Epithelial cell of alveolus of lung (primary cell): ENCODE data around the gene MBD3. TPM values are rescaled to one million over a fixed set of nuclear protein-coding genes. Genes with fewer than 3 reads are reported as not detected.

ENCODE experiments used
- total RNA-seq: library from RNA; depleted of rRNA; stranded (reverse); fragments of >200 nt; gene quantifications from 2 replicates; pipeline ENCODE4 v1.2.1, GENCODE V29; 2015

The MBD3 gene, protein sequence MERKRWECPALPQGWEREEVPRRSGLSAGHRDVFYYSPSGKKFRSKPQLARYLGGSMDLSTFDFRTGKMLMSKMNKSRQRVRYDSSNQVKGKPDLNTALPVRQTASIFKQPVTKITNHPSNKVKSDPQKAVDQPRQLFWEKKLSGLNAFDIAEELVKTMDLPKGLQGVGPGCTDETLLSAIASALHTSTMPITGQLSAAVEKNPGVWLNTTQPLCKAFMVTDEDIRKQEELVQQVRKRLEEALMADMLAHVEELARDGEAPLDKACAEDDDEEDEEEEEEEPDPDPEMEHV
- total RNA-seq, result 108 and 118 TPM in 2 replicates

DNA sequence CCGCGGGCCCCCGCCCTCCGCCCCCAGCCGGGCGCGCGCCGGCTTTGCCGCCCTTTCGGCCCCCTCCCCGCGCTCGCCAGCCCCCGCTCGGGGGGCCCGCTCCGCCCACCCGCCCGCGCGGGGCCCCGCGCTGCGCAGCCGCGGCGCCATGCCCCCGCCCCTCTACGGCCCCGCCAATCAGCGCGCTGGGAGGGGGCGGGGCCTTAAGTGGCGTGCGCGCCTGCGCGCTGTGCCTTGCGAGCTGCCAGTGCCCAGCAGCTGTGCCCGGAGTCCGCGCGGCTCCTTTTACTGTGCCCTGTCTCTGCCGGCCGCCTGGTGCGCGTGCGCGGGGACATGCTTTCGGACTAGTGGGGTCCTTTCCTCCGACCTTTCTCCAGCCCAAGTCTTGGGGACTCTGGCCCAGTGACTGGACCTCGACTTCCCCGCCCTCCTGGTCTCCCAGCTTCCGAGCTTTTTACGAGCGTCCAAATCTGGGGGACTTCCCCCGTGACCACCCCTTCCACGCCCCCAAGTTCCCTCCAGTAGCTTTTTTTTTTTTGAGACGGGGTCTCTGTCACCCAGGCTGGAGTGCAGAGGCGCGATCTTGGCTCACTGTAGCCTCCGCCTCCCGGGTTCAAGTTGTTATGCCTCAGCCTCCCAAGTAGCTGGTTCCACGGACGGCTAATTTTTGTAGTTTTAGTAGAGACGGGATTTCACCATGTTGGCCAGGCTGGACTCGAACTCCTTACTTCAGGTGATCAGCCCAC, at the start of gene MBD3:
TSS of gene MBD3 (minus strand) at position 111 of the 746 bp plus-strand sequence. CDS start 234 bp downstream, outside the sequence.

DNA sequence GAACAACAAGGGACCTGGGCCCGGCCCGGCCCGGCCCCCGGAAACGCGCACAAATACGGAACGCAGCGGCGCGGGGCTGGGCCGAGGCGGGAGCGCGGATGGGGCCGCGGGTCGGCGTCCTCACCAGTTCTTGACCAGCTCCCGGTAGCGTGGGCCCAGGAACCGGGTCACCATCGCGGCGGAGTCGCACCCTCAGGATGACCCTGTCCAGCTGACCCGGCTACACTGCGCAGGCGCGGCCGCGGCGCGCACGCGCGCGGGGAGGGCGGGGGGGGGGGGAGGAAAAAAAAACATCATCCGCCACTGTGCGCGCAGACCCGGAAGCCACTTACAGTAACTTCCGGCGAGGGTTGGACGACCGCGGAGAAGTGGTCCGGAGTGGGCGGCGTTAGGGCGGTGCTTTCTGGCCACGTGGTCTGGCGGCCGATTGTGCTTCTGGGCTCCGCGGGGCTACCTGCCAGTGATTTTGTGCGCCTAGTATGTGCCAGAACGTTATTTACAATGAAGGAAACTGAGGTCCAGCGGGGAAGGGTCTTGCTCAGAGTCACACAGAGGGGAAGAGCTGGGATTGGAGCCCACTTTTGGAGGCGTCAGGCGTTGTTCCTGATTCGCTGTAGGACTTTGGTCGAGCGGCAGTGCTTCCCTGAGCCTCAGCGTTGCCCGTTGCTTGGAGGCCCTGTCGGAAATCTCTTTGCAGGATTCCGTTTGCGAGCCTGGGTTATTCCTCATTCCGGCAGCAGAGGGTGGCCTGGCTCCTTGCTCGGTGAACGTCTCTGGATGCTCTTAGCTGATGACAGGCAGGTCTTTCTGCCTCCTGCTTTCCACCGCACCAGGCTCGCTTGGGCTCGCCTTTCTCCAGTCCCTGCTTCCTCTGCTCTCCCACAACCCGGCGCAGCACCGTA, 12.8 kb upstream of the MBD3 start, which contains the start of gene UQCR11:
TSS of gene UQCR11 (minus strand) at position 227 of the 902 bp plus-strand sequence. CDS start at position 174, 53 bp downstream.

DNA sequence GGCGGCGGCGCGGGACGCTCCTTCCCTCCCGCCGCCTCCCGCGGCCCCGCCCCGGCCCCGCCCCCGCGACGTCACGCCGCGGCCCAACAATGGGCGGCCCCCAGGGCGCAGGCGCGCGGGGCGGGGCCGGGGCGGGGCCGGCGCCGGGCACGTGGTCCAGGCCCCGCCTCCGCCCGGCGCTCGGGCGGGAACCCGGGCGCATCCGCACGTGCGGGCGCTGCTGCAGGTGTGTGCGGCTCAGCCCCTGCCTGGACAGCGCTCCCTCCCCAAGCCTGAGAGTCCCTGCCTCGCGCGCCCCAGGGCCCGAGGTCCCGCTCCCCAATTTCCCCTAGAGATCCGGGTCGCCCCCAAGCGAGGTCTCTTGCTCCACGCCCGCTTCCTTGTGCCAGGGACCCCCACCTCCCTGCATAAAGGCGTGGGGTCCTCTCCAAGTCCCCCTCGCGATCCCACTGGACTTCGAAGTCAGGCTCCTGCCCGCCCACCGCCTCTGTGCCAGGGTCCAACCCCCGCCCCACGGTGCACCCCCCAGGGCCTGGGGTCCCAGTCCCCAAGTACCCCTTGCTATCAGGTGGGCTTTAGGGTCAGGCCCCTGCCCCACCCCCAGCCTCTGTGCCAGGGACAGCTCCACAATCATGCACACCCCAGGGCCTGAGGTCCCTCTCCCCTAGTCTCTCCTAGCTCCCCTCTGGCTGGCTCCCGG, 24.2 kb downstream of the MBD3 start, which contains the start of gene MEX3D:
TSS of gene MEX3D (minus strand) at position 6 of the 700 bp plus-strand sequence. CDS start 267 bp downstream, outside the sequence.

Other genes starting within 250 kb of the MBD3 start
- 129 and 170 TPM in 2 replicates for gene NDUFS7, start 209.0 kb downstream of the MBD3 start, total RNA-seq
- 62.0 and 67.4 TPM in 2 replicates for gene GAMT, start 191.3 kb downstream of the MBD3 start, total RNA-seq
- gene DAZAP1, start 185.3 kb downstream of the MBD3 start, total RNA-seq, result 55.4 and 72.5 TPM in 2 replicates
- 2,162 and 4,639 TPM in 2 replicates for gene RPS15, start 154.5 kb downstream of the MBD3 start, total RNA-seq
- under 0.01 and 0.16 TPM in 2 replicates for gene APC2, start 142.7 kb downstream of the MBD3 start, total RNA-seq
- 36.5 and 39.2 TPM in 2 replicates for gene C19orf25, start 113.7 kb downstream of the MBD3 start, total RNA-seq
- 0.52 and 2.9 TPM in 2 replicates for gene PCSK4, start 102.5 kb downstream of the MBD3 start, total RNA-seq
- gene REEP6, start 101.7 kb downstream of the MBD3 start, total RNA-seq, result 2.7 and 2.8 TPM in 2 replicates
- 5.0 and 15.2 TPM in 2 replicates for gene ADAMTSL5, start 79.8 kb downstream of the MBD3 start, total RNA-seq
- not detected in 2 replicates for gene PLK5, start 68.8 kb downstream of the MBD3 start, total RNA-seq
- 46.8 and 47.5 TPM in 2 replicates for gene MEX3D, start 24.5 kb downstream of the MBD3 start, total RNA-seq
- 45.8 and 107 TPM in 2 replicates for gene UQCR11, start 12.6 kb upstream of the MBD3 start, total RNA-seq
- 118 and 363 TPM in 2 replicates for gene TCF3, start 59.8 kb upstream of the MBD3 start, total RNA-seq
- not detected in 2 replicates for gene ONECUT3, start 160.6 kb upstream of the MBD3 start, total RNA-seq
- gene ATP8B3, start 219.4 kb upstream of the MBD3 start, total RNA-seq, result 0.52 and 6.9 TPM in 2 replicates